Epithelial cell of esophagus (primary cell): Measurements from ENCODE around the gene PHETA2.

Source experiments
- DNase-seq: peaks from one replicate; pipeline ENCODE4 v3.0.0; 2010; ENCODE audit warnings: low read depth
- H3K4me3 ChIP-seq: 2 replicates; pipeline ENCODE4 v1.5.1; 2011; ENCODE audit warnings: mild to moderate bottlenecking, low read length, control low read depth
- CTCF ChIP-seq: IDR thresholded peaks from 2 replicates; pipeline ENCODE4 v1.5.1; 2011; ENCODE audit warnings: low read depth, mild to moderate bottlenecking, low read length, control low read depth, inconsistent platforms; ENCODE audit not compliant: insufficient read depth; ENCODE audit errors: missing control alignments

The PHETA2 gene

GRCh38 chr22:42074846-42075676 lies 1.0 kb downstream of the PHETA2 start:
- DNase-seq = no peak
- peak overlapping the region; percentile 65 for H3K4me3 ChIP-seq
- no peak for TF ChIP-seq CTCF

DNA sequence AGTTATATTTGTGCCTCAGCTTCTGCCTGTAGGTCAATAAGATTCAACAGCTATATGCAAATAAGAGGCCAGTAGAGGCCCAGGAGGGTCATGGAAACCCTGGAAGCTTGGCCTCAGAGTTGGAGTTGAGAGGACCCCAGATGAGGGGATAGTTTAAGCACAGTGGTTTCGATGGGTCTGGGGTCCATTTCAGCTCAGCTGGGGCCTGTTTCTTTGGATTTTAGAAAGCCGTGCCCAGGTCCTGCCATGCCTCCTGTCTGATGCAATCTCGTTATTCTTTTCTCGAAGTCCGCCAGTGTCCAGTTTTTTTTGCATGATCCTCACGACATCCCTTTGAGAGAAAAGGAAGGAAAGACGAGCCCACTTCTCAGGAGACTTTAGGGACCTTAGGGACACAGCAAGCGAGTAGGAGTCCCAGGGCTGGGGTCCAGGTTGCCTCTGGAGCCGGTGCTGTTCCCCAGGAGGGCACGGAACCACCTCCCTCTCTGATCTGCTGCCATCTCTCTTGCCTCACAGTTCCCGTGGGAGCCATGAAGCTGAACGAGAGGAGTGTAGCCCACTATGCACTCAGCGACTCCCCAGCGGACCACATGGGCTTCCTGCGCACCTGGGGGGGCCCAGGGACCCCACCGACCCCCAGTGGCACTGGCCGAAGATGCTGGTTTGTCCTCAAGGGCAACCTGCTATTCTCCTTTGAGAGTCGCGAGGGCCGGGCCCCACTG lies 2.9 kb downstream of the PHETA2 start:
- H3K4me3 ChIP-seq = no peak overlapping the region
- no peak for TF ChIP-seq CTCF
- no peak for DNase-seq

GRCh38 chr22:42077486-42078125 lies 3.6 kb downstream of the PHETA2 start:
- no peak overlapping the region for H3K4me3 ChIP-seq
- no peak for TF ChIP-seq CTCF
- DNase-seq = no peak

DNA sequence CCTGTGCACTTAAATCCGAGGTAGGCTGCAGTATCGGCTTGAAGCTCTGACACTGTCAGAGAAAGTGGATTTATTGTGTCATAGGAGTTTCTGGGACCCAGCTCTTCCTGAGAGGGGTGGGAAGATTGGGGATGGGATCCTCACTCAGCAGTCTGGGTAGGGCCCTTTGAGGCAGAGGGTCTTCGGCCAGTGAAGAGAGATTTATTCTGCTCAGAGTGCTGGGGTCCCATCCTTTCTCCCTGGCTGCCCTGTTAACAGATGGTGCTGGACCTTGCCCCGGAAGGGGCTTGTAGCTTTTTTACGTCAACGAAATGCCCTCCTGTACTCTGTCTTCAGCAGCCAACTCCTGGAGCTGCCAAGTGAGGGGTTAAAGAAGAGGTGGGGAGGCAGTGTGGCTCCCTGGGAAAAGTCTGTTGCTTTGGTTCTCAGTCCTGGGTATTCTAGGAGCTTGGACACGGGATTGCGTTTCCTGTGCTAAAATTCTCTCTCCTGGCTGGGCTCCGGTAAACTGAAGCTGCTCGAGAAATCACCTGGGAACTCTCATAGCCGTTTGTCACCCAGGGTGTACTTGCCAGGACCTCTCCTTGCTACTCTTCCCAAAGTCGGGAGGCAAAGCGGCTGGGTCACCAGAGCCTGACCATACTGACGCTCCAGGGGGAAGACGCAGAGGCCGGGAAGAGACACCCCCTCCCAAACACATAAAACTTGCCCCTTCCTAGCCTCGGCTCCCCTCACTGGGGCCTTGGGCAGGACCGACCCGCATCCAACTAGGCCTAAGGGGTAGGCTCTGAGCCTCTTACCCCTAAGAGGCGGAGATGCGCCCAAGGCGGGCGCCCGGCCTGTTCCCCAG lies 4.6 kb downstream of the PHETA2 start:
- peak overlapping the region; percentile 48 for H3K4me3 ChIP-seq
- TF ChIP-seq CTCF = no peak
- DNase-seq = no peak

DNA sequence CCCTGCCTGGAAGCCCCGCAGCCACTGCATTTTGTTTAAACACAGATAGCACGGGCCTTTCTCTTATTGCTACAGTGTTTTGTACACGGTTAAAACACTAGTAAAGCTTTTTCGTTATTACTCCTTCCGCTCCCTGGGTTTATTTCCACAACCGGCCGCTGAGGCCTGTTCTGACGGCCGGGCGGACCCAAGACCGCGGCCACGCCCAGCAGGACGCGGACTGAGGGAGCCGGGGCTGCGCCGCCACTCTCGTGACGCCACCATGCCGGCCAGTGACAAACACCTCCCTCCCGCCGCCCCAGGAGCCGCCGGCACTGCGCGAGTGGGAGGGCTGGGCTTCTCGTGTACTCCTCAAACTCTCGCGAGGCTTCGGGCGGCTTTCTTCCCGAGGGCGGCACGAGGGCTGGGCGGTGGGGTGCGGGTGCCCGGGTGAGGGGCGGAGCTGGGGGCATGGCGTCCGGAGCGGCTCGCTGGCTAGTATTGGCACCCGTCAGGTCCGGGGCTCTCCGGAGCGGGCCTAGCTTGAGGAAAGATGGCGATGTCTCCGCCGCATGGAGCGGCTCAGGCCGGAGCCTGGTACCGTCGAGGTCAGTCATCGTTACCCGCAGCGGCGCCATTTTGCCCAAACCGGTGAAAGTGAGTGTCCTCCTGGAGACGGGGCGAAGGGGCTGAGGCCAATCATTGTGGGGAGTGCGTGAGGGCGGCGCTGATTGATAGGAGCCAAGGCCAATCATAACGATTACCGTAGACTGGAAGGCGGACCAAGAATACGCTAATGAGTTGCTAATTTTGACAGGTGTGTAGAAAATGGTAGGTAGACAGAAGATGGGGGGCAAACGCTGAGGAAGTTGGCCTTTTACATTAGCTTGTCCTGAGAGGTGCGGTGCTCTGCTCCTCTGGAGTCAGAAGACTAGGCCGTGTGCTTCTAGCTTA lies 5.5 kb downstream of the PHETA2 start, which contains the start of gene SMDT1:
SMDT1 (plus strand) TSS at position 382 of the 933 bp plus-strand sequence; CDS start at position 451, 69 bp downstream.
- DNase-seq = peak; percentile 99
- TF ChIP-seq CTCF = no peak
- H3K4me3 ChIP-seq = peak within 1 kb of the TSS; percentile 55
